Activated CD4-positive, alpha-beta T cell treated with anti-CD3 and anti-CD28 coated beads, Interleukin-2, amount 50 U/mL, for 16 hours (primary cell): ENCODE results near the gene TMEM253.
A peak's percentile ranks its signal among the peaks of the same experiment; 100 is the strongest.

Experiments used
- DNase-seq: peaks from one replicate; pipeline ENCODE4 v3.0.0-alpha.2; 2020

Gene TMEM253

GRCh38 chr14:21106176-21106497, 5.3 kb downstream of the TMEM253 start:
- no peak for DNase-seq

- DNase-seq = peak; percentile 84
These were observed 5.8 kb downstream of the TMEM253 start for GRCh38 chr14:21106498-21107282.

DNA sequence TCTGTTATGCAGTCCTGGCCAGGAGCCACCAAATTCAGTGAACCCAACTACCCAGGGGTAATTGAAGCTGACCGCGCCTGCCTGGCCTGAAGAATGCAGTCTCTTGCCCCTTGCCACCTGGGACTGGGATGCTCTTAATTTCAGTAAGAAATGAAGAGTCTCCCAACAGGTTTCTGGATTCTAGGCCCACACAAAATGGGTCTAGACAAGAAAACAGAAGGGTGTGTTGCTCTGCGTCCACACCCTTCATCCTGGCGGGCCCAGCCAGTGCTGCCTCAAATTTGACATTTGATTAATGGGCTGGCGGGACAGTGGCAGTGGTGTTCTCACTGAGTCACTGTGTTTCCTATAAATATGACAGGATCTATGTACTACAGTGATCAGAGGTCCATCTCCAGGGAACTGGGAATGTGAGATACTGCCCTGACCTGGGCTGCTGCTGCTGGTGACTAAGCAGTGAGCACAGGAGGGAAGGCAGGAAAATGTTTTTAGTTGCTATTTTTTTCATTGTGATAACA, 6.5 kb downstream of the TMEM253 start:
- no peak for DNase-seq

GRCh38 chr14:21108791-21109190, 7.9 kb downstream of the TMEM253 start:
- DNase-seq = no peak

DNA sequence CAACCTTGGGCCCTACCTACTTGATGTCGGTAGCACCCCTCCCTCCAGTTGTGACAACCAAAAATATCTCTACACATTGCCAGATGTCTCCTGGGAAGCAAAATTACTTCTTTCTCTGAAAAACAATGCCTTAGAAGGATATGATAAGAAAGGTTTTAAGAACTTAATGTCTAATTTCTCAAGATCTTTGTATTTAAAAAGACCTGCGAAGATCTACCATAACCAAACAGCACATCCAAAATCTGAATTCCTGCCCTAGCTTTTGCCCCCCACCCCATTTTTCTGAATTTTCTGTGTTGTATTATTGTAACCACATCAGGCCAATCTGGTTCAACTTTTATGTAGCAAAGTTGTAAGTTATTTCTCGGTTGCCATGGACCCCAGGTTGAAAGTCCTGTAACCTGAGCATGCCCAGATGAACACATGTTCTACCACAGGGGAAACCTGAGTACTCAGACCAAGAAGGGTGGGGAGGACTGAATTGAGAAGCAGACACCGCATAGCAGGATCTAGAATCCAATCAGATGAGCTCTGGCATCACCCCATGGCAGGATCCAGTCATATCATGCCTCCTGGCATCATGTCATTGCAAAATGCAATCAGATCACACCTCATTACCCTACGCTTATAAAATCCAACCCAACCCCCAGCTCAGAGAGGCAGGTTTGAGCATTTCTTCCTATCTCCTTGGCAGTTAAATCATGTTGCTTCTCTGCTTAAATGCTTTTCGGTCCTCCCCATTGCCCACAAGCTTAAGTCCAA, 8.7 kb downstream of the TMEM253 start:
- DNase-seq = peak; percentile 84

DNA sequence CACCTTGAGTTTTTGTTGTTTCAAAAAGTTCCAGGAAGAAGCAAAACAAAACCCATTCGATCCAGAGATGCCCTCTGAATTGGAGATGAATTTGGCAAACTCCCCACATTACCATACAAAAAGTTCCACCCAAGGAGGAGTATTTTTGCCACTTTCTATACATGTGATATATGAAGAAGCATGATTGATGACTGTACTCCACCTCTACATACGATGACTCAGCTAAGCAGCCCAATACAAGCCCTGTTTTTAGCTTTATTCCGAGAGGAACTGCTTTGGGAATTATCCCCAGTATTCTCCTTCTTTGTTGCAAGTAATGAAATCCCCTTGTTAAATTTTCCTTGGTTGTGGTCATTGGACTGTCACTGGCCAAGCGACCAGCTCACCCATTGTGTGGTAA, 11.4 kb downstream of the TMEM253 start:
- DNase-seq = no peak

DNA sequence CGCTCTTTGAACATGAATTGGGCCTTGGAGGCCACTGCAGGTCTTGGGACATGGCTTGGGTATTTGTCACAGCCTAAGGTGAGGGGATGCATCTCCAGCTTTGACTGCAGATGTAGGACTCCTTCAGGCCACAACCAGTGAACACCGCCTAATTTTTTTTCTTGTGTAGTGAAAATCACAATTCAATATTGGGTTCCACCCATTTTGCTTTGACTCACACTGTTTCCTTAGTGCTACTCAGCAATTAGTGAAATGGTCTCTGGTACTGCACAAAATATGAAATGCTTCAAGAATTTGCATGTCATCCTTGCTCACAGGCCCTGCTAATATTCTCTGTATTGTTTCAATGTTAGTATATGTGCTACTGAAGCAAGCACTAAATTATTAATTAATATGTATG, 12.5 kb downstream of the TMEM253 start:
- no peak for DNase-seq

- no peak for DNase-seq
These were observed 18.1 kb downstream of the TMEM253 start for GRCh38 chr14:21118933-21119332.

DNA sequence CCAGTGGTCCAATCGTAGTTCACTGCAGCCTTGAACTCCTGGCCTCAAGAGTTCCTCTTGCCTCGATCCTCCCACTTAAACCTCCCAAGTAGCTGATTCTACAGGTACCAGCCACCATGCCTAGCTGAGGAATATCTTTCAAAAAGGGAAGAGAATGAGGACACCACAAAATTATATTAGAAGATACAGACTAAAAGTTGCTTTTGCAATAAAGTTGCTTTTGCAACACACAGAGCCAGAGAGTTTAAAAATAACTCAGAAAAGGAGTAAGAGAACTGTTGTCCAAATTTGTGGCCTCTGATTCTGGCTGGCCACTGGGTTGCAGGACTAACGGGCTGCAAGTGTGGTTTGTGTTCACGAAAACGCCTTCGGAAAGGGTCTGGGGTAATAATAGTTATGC, 19.8 kb downstream of the TMEM253 start:
- no peak for DNase-seq

- DNase-seq = no peak
These were observed 20.3 kb downstream of the TMEM253 start for GRCh38 chr14:21121122-21121521.

GRCh38 chr14:21123429-21123828, 22.6 kb downstream of the TMEM253 start:
- DNase-seq = no peak

- no peak for DNase-seq
These were observed 33.0 kb downstream of the TMEM253 start for GRCh38 chr14:21133901-21134300.

- DNase-seq = peak; percentile 7
These were observed 35.2 kb downstream of the TMEM253 start for GRCh38 chr14:21136024-21136423.

GRCh38 chr14:21142357-21142756, 41.5 kb downstream of the TMEM253 start:
- no peak for DNase-seq

DNA sequence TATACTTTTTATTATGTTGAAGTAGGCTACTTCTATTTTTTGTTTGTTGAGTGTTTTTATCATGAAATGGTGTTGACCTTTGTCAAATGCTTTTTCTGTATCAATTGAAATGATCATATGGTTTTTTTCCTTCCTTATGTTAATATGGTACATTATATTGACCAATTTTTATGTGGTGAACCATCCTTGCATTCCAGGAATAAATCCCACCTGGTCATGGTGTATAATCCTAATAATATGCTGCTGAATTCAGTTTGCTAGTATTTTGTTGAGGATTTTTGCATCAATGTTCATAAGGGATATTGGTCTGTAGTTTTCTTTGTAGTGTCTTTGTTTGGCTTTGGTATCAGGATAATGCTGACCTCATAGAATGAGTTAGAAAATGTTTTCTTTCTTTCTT, 44.6 kb downstream of the TMEM253 start:
- no peak for DNase-seq

- DNase-seq = no peak
These were observed 48.9 kb downstream of the TMEM253 start for GRCh38 chr14:21149641-21150367.
